Astrocyte of the spinal cord (primary cell): ENCODE results near the gene RAB33B.
"Not testable (repeated sequence)": the region's sequence is repeated elsewhere in the genome, so short reads cannot be mapped to it uniquely, and the experiment has no call there.

Experiments used
- DNase-seq: peaks from one replicate; pipeline ENCODE4 v3.0.0; 2011; ENCODE audit warnings: low read depth, low spot score
- H3K4me3 ChIP-seq: 2 replicates; pipeline ENCODE4 v1.5.1; 2011; ENCODE audit warnings: low read depth, mild to moderate bottlenecking, low read length, moderate library complexity
- in situ Hi-C: cut with HindIII; loops from 2 replicates; pipeline ENCODE4 v1.10.0; 2017; ENCODE audit warnings: low sequenced_read_pairs
- TF ChIP-seq, protein P1 (sequence below): IDR thresholded peaks from 2 replicates; pipeline ENCODE4 v1.5.1; 2012; ENCODE audit warnings: low read depth, mild to moderate bottlenecking, low read length, inconsistent platforms

RAB33B gene

GRCh38 chr4:139454111-139455045 is at the start of gene RAB33B:
RAB33B (plus strand) TSS chr4:139454121; CDS start chr4:139454196, 75 bp downstream.
- peak within 1 kb of the TSS; percentile 94 for H3K4me3 ChIP-seq
- in situ Hi-C loops: no loop called here
- TF ChIP-seq, protein P1, sequence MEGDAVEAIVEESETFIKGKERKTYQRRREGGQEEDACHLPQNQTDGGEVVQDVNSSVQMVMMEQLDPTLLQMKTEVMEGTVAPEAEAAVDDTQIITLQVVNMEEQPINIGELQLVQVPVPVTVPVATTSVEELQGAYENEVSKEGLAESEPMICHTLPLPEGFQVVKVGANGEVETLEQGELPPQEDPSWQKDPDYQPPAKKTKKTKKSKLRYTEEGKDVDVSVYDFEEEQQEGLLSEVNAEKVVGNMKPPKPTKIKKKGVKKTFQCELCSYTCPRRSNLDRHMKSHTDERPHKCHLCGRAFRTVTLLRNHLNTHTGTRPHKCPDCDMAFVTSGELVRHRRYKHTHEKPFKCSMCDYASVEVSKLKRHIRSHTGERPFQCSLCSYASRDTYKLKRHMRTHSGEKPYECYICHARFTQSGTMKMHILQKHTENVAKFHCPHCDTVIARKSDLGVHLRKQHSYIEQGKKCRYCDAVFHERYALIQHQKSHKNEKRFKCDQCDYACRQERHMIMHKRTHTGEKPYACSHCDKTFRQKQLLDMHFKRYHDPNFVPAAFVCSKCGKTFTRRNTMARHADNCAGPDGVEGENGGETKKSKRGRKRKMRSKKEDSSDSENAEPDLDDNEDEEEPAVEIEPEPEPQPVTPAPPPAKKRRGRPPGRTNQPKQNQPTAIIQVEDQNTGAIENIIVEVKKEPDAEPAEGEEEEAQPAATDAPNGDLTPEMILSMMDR: no peak
- DNase-seq: peak; percentile 13

DNA sequence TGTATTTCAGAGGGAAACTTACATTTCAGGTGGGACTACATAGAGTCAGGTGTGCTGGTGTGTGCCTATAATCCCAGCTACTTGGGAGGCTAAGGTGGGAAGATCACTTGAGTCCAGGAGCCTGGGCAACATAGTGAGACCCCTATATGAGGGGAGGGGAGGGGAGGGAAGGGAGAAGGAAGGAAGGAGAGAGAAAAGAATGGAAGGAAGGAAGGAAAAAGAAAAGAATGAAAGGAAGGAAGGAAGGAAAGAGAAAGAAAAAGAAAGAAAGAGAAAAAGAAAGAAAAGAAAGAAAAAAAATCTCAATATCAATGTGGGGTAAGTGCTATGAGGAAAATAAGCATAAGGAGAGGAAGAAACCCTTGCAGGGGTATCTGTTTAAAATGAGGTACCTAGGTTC is 43.6 kb upstream of the RAB33B start:
- DNase-seq: no peak
- TF ChIP-seq, protein P1: no peak
- no peak overlapping the region for H3K4me3 ChIP-seq
- in situ Hi-C loops: no loop called here

DNA sequence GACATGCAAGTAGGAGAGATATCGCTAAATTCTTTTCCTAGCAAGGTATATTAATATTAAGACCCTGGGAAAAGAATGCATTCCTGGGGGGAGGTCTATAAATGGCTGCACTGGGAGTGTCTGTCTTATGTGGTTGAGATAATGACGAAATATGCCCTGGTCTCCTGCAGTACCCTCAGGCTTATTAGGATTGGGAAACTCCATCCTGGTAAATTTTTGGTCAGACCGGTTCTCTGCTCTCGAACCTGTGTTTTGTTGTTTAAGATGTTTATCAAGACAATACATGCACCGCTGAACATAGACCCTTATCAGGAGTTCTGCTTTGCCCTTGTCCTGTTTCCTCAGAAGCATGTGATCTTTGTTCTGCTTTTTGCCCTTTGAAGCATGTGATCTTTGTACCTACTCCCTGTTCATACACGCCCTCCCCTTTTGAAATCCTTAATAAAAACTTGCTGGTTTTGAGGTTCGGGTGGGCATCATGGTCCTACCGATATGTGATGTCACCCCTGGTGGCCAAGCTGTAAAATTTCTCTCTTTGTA is 39.2 kb upstream of the RAB33B start:
- DNase-seq, in situ Hi-C loops: not testable (repeated sequence)

GRCh38 chr4:139416073-139416673 is 37.7 kb upstream of the RAB33B start:
- in situ Hi-C loops: no loop called here
- TF ChIP-seq, protein P1: peak; percentile 58
- DNase-seq: peak; percentile 55
- H3K4me3 ChIP-seq: no peak overlapping the region

More for the DNA sequence above, 39.2 kb upstream of the RAB33B start:
- not testable (repeated sequence) for H3K4me3 ChIP-seq

- DNase-seq: peak; percentile 49
- H3K4me3 ChIP-seq: no peak overlapping the region
- in situ Hi-C loops: no loop called here
- TF ChIP-seq, protein P1: no peak
Measured at GRCh38 chr4:139419388-139419914, 34.5 kb upstream of the RAB33B start.

- TF ChIP-seq, protein P1: no peak
- in situ Hi-C loops: no loop called here
- no peak for DNase-seq
- no peak overlapping the region for H3K4me3 ChIP-seq
Measured at GRCh38 chr4:139420652-139421051, 33.3 kb upstream of the RAB33B start.
